HS-5 (cell line): ENCODE data around the gene ENDOU.
A peak's percentile ranks its signal among the peaks of the same experiment; 100 is the strongest.

Experiments
- DNase-seq: peaks from one replicate; pipeline ENCODE4 v3.0.0-alpha.2; 2012; ENCODE audit warnings: low read depth

ENDOU gene

DNA sequence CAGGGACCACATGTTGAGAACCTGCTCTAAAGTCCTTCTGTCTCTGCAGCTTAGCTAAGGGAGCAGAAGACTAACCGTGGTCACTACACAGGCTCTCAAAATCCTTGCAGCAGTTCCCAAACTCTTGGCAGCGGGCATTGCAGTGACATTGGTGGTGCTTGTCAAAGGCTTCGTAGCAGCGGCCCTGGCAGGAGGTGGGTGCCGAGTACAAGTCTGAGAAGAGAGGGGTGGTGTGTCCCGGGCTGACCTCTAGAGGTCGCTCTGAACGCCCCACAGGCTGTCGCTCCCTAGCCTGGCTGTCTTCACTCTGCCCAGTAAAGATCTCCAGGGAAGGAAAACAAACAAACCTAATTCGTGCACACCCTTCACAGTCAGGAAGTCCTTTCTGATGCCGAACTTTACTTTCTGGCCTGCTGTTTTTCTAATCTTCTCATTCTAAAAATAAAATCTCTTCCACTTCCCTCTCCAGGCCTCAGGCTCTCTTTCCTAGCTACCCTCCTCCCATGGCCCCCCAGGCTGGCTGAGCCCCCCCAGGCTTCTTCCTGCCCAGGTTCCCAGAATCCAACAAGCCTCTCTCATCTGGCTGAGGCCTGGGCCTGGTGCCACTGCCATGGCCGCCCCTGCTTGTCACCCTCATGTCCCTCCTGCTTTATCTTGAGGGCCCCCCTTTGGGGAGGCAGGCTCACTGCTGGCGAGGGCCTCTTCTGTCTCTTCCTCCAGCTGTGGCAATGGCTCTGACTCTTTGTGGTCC, 7.7 kb downstream of the ENDOU start:
- DNase-seq, result no peak

- DNase-seq, result no peak
These were observed 8.2 kb downstream of the ENDOU start for GRCh38 chr12:47717046-47717442.

- no peak for DNase-seq
These were observed 9.3 kb downstream of the ENDOU start for GRCh38 chr12:47715877-47716548.

GRCh38 chr12:47715393-47715876, 9.9 kb downstream of the ENDOU start:
- peak; percentile 34 for DNase-seq

DNA sequence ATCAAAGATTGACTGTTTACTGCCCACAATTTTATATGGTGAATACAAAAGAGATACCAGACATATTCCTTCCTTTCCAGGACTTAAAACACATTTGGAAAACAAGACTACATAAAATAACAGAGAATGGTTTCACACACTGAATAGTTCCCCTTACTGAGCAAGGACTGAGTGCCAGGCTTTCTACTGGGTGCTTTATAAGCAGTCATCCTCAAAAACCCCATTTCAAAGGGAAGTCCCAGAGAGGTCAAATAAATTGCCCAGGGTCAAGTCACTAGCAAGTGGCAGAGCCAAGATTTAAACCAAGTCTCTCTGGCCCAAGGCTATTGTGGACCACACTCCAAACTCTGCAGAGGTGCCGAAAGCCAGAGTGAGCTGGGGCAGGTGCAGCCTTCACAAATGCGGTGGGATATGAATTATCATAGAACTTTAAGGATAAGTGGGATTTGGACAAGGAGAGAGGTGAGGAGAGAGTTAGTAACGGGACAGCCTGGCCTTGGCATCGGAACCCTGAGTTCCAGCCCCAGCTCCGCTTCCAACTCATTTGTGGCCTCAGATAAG, 10.4 kb downstream of the ENDOU start:
- no peak for DNase-seq

- DNase-seq, result no peak
These were observed 13.1 kb downstream of the ENDOU start for GRCh38 chr12:47712171-47712570.

GRCh38 chr12:47711448-47711847, 13.8 kb downstream of the ENDOU start:
- no peak for DNase-seq

DNA sequence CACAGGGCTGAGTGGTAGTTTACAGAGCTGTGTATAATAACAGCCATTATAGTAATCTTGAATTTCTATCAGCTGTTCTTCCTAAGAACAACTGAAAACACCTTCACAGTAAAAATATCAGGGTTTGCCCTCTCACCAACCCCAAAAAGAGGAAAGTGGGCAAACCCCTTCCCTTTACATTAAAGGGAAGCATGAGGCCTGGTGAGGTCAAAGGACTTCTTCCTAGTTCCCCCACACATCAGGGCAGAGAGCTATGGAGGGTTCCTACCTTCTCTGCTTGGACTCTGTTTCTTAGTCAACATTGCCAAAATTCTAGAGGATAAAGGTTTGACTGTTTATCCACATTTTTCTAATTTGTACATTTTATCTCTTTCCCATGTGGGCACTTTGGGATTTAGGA, 15.0 kb downstream of the ENDOU start:
- no peak for DNase-seq

GRCh38 chr12:47709671-47710070, 15.6 kb downstream of the ENDOU start:
- no peak for DNase-seq

- DNase-seq, result no peak
These were observed 16.1 kb downstream of the ENDOU start for GRCh38 chr12:47709237-47709636.

DNA sequence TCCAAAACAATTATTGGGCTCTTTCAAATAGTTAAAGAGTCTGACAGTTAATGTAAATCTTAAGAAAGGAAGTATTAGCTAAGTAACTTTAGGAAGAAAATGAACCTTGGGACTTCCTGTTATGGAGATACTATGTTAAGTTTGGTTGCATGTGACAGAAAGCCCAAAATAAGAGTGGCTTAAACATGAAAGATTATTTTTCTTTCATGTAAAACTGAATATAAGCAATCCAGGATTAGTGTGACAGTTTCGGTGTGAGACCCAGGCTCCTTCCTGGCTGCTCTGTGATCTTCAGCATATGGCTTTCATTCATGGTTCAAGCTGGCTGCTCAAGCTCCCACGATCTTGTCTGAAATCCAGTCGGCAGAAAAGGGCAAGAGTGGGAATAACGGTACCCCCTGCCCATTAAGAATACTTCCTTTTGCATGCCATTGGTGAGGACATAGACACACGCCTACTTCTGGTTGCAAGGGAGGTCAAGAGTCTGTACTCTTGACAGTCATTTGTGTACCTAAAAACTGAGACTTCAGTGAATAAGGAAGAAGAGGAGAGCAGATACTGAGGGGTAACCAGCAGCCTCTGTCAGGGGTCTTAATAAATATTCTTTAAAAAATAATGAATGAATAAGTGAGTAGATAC, 17.3 kb downstream of the ENDOU start:
- no peak for DNase-seq

GRCh38 chr12:47707355-47707754, 17.9 kb downstream of the ENDOU start:
- DNase-seq, result no peak

GRCh38 chr12:47705566-47706425, 19.5 kb downstream of the ENDOU start, which contains the start of gene RPAP3:
RPAP3 (minus strand) TSS chr12:47706030; CDS start chr12:47702840, 3,190 bp downstream.
- DNase-seq, result peak; percentile 73

DNA sequence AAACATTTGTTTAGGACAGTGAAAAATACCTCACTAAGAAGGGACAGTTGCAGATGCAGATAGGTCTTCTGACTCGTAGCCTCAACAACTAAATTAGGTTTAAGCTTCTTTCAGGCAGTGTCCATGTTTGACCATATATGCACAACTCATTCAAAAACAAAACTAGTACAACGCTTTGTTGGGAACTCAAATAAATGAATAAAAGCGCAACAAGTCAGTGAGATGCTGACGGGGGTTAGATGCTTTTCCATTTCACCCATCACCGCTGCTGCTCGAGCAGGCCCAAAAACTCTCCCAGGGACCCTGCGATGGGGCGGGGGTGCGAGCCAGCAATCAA, 20.1 kb downstream of the ENDOU start:
- DNase-seq, result no peak

DNA sequence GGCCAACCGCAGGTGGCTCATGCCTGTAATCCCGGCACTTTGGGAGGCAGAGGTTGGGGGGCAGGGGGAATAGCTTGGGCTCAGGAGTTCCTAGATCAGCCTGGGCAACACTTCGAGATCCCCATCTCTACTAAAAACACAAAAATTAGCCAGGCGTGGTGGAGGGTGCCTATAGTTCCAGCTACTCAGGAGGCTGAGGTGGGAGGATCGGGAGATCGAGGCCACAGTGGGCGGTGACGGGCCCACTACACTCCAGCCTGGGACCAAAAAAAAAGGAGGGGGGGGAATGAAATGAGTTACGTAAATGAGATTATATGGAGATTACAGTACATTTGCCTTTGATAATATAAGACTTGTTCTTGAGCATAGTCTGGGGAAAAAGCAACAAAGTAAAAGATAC, 20.6 kb downstream of the ENDOU start:
- no peak for DNase-seq

GRCh38 chr12:47700263-47700662, 25.0 kb downstream of the ENDOU start:
- no peak for DNase-seq

GRCh38 chr12:47698631-47699030, 26.7 kb downstream of the ENDOU start:
- no peak for DNase-seq

DNA sequence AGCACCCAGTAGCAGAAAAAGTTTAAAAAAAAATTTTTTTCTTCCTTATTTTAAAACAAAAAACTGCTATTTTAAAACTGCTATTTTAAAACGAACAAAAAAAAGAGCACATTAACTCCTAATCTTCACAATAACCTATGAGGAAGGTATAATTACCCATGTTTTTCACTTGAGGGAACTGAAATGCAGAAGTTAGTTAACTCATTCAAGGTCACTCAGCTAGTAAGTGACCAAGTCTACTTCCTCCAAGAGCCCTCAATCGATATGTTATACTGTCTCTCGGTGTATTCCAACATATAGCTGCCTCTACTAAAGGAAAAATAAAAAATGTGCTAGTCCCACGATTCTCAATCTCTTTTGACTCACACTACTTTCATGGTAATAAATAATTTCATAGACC, 27.2 kb downstream of the ENDOU start:
- no peak for DNase-seq

DNA sequence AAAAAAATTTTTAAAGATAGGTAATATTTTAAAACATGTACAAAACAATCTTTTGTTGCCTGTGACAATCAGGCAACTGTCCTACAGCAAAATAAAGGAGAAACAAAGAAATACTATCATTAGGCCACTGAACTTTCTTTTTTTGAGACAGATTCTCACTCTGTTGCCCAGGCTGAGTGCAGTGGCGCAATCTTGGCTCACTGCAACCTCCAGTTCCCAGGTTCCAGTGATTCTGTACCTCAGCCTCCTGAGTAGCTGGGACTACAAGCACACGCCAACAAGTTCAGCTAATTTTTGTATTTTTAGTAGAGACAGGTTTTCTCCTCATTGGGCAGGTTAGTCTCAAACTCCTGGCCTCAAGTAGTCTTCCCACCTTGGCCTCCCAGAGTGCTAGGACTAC, 36.1 kb downstream of the ENDOU start:
- DNase-seq, result no peak

DNA sequence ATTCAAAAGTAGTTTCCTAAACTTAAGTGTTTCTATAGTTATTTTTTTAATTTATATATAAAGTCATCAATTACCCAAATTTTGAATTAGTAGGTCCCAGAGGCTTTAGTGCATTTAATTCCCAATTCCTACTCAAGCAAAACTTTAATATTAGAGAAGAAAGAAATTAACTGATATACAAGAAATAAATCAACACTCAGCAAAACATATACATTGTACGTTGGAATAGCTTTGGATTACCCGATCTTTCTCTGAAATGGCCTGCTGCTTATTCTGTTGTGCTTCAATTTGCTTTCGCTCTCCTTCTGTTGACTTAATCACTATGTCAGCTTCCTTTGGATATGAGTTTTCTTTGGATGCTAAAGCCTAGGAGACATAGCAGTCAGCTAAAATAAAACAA, 37.7 kb downstream of the ENDOU start:
- DNase-seq, result no peak

DNA sequence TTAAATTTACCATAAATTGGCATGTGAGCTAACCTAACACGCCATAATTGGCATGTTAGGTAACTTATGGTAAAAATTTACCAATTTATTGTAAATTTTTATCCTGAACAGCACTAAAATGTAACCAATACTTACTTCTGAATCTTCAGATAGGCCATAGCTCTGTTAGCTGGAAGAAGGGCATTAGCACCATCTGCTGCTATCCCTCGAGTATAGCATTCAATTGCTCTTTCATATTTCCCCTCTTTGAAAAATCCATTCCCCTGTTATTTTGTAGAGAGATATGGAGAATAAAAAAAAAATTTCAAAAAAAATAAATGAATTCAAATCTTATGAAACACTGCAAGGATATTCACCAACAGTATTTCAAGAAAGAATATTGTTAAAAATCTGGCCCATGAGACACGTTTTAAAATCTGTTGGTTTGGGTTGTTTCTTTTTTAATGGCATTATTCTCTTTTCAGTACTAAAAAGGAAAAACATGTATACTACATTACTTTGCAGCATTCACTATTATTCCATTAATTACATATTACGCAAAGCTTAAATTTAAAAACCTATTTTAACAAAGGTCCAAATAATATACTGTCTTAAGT, 38.5 kb downstream of the ENDOU start:
- DNase-seq, result no peak

GRCh38 chr12:47679785-47680184, 45.5 kb downstream of the ENDOU start:
- no peak for DNase-seq
